ENCODE data around the gene ATXN3.

ATXN3 gene

DNA sequence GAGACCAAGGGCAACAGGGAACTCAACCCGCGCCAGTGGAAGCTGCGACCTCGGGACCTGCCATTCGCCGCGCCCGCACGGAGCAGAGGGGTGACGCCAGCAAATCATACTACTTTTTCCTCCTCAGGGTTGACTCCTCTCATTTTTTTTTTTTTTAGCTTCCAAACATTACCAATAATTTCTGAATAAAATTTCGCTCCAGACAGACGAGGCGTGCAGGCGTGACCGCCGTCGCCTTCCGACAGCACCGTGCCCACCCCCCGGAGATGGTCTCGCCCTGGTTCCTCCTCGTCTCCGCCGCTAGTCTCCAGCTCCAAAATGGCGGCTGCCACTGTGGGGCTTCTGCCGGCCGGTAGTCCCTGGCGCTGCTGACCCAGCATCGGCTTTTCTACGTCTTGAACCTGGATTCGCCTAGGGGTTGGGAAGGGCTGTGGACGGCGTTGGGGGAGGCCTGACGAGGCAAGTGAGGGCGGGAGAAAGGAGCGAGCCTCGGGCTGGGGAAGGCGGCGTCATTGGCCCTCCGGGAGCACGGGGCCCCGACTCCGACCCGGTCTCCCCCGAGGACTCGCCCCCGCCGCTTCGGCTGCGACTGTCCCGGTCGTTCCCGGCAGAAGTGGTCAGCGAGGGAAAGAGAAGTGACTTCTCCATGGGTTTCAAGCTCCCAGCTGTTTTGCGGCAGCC is 15.4 kb upstream of the ATXN3 start, which contains the start of the genes CPSF2 and NDUFB1:
TSS of gene CPSF2 (plus strand) at position 300 of the 681 bp plus-strand sequence. CDS start 9,016 bp downstream, outside the sequence.
TSS of gene NDUFB1 (minus strand) at position 37 of the 681 bp plus-strand sequence. CDS start 4,069 bp downstream, outside the sequence.
- H3K4me1 ChIP-seq (ENCODE audit: control insufficient read depth, insufficient read depth, low read length, poor library complexity, severe bottlenecking), result no peaks in the 10 kb centered on the region
- peaks cover 41% of the 10 kb centered on the region for H3K36me3 ChIP-seq (ENCODE audit: control insufficient read depth, insufficient read depth, low read length)
- 0% methylated on average over 39 to 50 of the region's 55 CpGs for WGBS, 2 experiments (ENCODE audit: insufficient coverage in 2 of 2)
- peak within 1 kb of the TSS; percentile 91 for H3K4me3 ChIP-seq (ENCODE audit: extremely low read depth, insufficient read depth, low read length, poor library complexity, severe bottlenecking)
- no peaks in the 10 kb centered on the region for H3K9me3 ChIP-seq (ENCODE audit: control insufficient read depth, low read length)
- peak within 1 kb of the TSS; percentile 99 for H3K27ac ChIP-seq (ENCODE audit: low read depth, low read length, severe bottlenecking)

DNA sequence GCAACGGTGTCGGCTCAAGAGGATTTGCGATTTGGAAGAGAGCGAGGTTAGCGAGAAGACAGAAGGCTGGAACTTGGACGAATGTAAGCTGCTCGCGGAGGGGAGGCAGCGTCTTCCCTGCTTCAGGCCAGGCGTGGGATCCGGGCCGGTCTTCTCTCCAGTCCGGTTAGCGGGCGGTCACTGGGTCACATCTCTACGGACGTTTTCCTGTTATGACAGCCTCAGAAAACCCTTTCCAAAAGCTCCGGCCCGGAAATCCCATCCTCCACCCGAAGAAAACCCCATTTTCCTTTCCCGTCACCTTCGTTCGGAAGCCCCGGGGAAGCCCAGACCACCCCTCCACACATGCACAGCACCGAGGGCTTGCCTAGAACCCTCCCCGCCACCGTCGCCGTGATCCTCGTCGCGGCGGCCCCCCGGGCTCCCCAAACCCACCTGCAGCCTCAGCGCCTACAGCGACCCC is 14.9 kb upstream of the ATXN3 start:
- peak overlapping the region; percentile 91 for H3K4me3 ChIP-seq (ENCODE audit: extremely low read depth, insufficient read depth, low read length, poor library complexity, severe bottlenecking)
- H3K27ac ChIP-seq (ENCODE audit: low read depth, low read length, severe bottlenecking), result peak overlapping the region; percentile 99
- H3K4me1 ChIP-seq (ENCODE audit: control insufficient read depth, insufficient read depth, low read length, poor library complexity, severe bottlenecking), result no peaks in the 10 kb centered on the region
- peaks cover 41% of the 10 kb centered on the region for H3K36me3 ChIP-seq (ENCODE audit: control insufficient read depth, insufficient read depth, low read length)
- no peaks in the 10 kb centered on the region for H3K9me3 ChIP-seq (ENCODE audit: control insufficient read depth, low read length)
- WGBS, 2 experiments (ENCODE audit: insufficient coverage in 2 of 2), result 0 to 1% methylated on average over 35 to 36 of the region's 36 CpGs

DNA sequence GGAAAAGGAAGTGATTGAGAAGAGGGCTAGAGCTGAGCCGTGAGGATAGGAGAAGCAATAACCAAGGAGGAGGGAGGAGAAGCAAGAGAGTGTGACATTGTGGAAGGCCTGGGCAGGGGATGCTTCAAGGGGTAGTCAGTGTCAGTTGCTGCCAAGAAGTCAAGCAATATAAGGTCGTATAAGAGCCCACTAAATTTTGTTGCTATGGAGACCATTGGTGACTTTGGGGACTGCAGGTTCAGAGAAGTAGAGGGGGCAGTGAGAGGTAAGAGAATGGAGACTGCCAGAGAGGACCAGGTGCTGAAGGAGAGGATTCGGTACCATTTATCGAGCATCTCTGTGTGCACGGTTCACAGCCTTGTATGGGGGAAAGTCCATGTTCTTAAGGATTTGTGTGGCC is 3.1 kb upstream of the ATXN3 start:
- no peaks in the 10 kb centered on the region for H3K9me3 ChIP-seq (ENCODE audit: control insufficient read depth, low read length)
- H3K4me1 ChIP-seq (ENCODE audit: control insufficient read depth, insufficient read depth, low read length, poor library complexity, severe bottlenecking), result no peaks in the 10 kb centered on the region
- H3K27ac ChIP-seq (ENCODE audit: low read depth, low read length, severe bottlenecking), result no peak overlapping the region
- H3K36me3 ChIP-seq (ENCODE audit: control insufficient read depth, insufficient read depth, low read length), result no peaks in the 10 kb centered on the region
- H3K4me3 ChIP-seq (ENCODE audit: extremely low read depth, insufficient read depth, low read length, poor library complexity, severe bottlenecking), result no peak overlapping the region
- 91 to 97% methylated on average over 4 to 5 of the region's 5 CpGs for WGBS, 2 experiments (ENCODE audit: insufficient coverage in 2 of 2)

DNA sequence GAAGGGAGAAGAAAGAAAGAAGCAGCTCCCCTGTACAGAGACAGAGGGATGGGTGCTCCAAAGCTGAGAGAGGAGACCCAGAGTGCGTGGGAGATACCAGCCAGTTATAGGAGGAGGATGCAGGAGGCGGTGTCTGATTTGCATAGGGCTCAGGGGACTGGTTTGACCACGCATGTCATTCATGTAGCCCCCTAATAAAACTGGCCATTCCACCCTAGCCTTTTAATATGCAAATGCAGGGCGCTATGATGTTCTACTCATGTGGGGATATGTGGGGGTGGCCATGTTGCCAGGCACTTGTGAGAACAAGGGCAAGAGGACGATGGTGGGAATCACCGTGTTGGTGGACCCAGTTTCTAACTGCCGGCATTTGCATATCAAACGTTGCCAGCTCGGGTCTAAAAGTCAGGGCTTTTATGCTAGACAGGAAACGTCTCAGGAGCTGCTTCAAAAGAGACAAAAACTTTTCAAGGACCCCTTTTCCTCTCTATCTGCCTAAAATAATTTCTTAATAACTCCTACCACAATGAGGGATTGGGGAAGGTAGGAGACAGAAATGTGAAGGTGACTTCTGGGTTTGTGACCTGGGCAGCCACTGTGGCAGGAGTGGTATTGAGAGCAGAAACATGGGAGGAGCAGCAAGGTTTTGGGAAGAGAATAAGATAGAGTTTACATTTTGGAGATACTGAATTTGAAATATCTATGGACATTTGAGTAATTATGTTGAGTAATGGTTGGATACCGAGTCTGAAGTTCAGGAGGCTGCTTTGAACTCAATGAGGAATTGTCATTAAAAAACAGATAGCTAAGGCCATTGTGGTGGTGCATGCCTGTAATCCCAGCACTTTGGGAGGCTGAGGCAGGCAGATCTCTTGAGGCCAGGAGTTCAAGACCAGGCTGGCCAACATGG is 2.2 kb upstream of the ATXN3 start:
- Histone ChIP-seq H3K9me3 (ENCODE audit: control insufficient read depth, low read length) (no peaks in the 10 kb centered on the region), H3K27ac (ENCODE audit: low read depth, low read length, severe bottlenecking) (peak overlapping the region; percentile 23), H3K36me3 (ENCODE audit: control insufficient read depth, insufficient read depth, low read length) (no peaks in the 10 kb centered on the region), H3K4me1 (ENCODE audit: control insufficient read depth, insufficient read depth, low read length, poor library complexity, severe bottlenecking) (no peaks in the 10 kb centered on the region), H3K4me3 (ENCODE audit: extremely low read depth, insufficient read depth, low read length, poor library complexity, severe bottlenecking) (no peak overlapping the region)
- WGBS, 2 experiments (ENCODE audit: insufficient coverage in 2 of 2), result 19 to 28% methylated on average over 7 of the region's 11 CpGs

DNA sequence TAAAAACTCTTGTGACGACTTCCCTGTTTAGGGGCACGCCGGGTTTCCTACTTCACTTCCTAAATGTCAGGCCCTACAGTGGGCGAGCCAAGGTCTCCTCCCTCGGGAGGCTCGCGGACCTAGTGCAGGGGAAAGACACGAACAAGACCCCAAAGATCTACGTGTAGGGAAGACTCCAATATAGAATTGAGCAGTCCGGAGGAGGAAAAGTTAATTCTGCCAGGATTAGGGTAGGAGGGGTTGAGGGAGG is 564 bp downstream of the ATXN3 start:
- no peaks in the 10 kb centered on the region for H3K9me3 ChIP-seq (ENCODE audit: control insufficient read depth, low read length)
- H3K27ac ChIP-seq (ENCODE audit: low read depth, low read length, severe bottlenecking), result peak overlapping the region; percentile 80
- no peaks in the 10 kb centered on the region for H3K4me1 ChIP-seq (ENCODE audit: control insufficient read depth, insufficient read depth, low read length, poor library complexity, severe bottlenecking)
- H3K36me3 ChIP-seq (ENCODE audit: control insufficient read depth, insufficient read depth, low read length), result no peaks in the 10 kb centered on the region
- H3K4me3 ChIP-seq (ENCODE audit: extremely low read depth, insufficient read depth, low read length, poor library complexity, severe bottlenecking), result peak overlapping the region; percentile 88
- WGBS, 2 experiments (ENCODE audit: insufficient coverage in 2 of 2), result 0 to 1% methylated on average over 7 to 10 of the region's 10 CpGs

DNA sequence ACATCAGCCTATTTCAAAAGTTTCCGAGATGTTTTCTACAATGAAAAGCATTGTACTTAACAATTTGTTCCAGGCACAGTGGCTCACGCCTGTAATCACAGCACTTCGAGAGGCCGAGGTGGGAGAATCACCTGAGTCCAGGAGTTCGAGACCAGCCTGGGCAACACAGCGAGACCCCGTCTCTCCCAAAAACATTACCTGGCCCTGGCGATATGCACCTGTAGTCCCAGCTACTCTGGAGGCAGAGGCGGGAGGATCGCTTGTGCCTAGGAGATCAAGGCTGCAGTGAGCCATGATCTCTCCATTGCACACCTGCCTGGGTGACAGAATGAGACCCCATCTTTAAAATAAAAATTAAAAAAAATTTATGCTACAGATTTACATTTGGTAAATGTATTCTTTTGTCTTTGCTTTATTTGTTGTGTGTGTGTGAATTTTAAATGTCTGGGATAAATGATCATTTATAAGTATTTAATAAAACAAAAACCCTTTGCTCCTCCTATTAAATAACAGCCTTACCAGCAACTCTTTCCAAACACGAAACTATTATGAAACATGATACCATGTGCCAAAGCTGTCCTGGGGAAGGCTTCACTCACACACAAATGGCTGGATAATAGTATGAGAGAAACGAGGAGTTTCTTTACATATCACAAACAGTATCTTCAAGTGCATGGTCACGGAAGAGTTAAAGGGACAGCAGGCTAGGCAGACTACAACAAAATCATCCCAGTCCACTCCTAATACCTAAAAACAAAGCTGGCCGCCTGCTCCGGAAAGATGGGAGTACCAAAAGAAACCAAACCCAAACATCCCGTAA is 1.1 kb downstream of the ATXN3 start:
- Histone ChIP-seq H3K36me3 (ENCODE audit: control insufficient read depth, insufficient read depth, low read length) (no peaks in the 10 kb centered on the region), H3K4me1 (ENCODE audit: control insufficient read depth, insufficient read depth, low read length, poor library complexity, severe bottlenecking) (no peaks in the 10 kb centered on the region), H3K4me3 (ENCODE audit: extremely low read depth, insufficient read depth, low read length, poor library complexity, severe bottlenecking) (peak overlapping the region; percentile 88), H3K27ac (ENCODE audit: low read depth, low read length, severe bottlenecking) (peak overlapping the region; percentile 80), H3K9me3 (ENCODE audit: control insufficient read depth, low read length) (no peaks in the 10 kb centered on the region)
- WGBS, 2 experiments (ENCODE audit: insufficient coverage in 2 of 2), result 60 to 73% methylated on average over 11 to 12 of the region's 16 CpGs

DNA sequence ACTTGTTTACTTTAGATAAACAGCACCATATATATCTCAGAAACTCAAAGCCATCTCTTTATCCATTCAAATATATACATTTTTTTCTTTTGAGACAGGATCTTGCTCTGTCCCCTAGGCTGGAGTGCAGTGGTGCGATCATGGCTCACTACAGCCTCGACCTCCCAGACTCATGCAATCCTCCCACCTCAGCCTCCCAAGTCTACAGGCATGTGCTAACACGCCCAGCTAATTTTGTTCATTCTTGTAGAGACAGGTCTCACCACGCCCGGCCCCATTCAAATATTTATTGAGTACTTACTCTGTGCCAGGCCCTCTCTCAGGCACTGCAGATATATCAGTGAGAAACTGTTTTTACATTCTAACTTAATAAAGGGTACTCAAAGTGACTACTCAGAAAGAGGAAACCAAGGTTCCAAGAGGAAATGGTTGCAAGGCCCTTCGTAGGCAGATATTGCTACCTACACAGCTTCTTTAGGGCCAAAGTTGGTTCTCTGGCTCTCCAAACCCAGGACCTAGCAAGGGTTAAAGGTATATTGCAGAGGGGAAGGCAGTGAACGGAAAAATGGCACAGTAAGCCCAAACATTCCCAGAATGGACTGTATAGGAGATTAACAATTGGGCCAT is 2.9 kb downstream of the ATXN3 start:
- H3K4me3 ChIP-seq (ENCODE audit: extremely low read depth, insufficient read depth, low read length, poor library complexity, severe bottlenecking), result no peak overlapping the region
- no peak overlapping the region for H3K27ac ChIP-seq (ENCODE audit: low read depth, low read length, severe bottlenecking)
- 95 to 100% methylated on average over 3 to 7 of the region's 7 CpGs for WGBS, 2 experiments (ENCODE audit: insufficient coverage in 2 of 2)
- H3K36me3 ChIP-seq (ENCODE audit: control insufficient read depth, insufficient read depth, low read length), result no peaks in the 10 kb centered on the region
- no peaks in the 10 kb centered on the region for H3K9me3 ChIP-seq (ENCODE audit: control insufficient read depth, low read length)
- H3K4me1 ChIP-seq (ENCODE audit: control insufficient read depth, insufficient read depth, low read length, poor library complexity, severe bottlenecking), result no peaks in the 10 kb centered on the region

DNA sequence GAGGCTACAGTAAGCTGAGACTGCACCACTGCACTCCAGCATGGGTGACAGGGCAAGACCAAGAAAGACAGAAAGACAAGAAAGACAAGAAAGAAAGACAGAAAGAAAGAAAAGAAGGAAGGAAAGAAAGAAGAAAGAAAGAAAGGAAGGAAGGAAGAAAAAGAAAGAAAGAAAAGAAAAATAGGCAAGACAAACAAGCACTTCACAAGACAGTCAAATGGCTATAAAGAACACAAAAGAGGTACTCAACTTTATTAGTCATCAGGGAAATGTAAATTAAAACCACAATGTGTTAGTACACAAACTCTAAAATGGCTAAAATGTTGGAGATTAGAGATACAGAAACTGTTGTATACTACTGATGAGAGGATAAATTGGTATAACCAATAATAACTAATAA is 6.6 kb downstream of the ATXN3 start:
- H3K27ac ChIP-seq (ENCODE audit: low read depth, low read length, severe bottlenecking), result no peak overlapping the region
- H3K4me3 ChIP-seq (ENCODE audit: extremely low read depth, insufficient read depth, low read length, poor library complexity, severe bottlenecking), result no peak overlapping the region
- H3K9me3 ChIP-seq (ENCODE audit: control insufficient read depth, low read length), result no peaks in the 10 kb centered on the region
- peaks cover 14% of the 10 kb centered on the region for H3K36me3 ChIP-seq (ENCODE audit: control insufficient read depth, insufficient read depth, low read length)
- no peaks in the 10 kb centered on the region for H3K4me1 ChIP-seq (ENCODE audit: control insufficient read depth, insufficient read depth, low read length, poor library complexity, severe bottlenecking)

DNA sequence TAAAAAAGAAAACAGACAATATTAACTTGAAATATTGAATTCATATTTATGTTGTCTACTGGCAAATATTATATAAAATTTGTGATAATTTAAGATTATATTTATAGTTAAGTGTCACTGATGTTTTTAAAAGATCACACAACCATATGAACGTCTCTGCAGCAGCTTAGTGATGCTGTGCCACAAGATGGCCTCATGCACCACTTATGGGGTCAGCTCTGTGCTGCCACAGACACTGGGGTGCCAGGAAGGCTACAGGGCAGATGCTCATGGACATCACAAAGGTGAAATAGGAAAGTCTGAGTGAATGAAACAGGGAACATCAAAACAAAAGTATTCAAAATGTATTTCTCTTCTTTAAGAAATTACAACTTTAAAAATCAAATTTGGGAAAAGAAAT is 13.1 kb downstream of the ATXN3 start:
- Histone ChIP-seq H3K4me1 (ENCODE audit: control insufficient read depth, insufficient read depth, low read length, poor library complexity, severe bottlenecking) (no peaks in the 10 kb centered on the region), H3K9me3 (ENCODE audit: control insufficient read depth, low read length) (no peaks in the 10 kb centered on the region), H3K36me3 (ENCODE audit: control insufficient read depth, insufficient read depth, low read length) (peaks cover 55% of the 10 kb centered on the region), H3K4me3 (ENCODE audit: extremely low read depth, insufficient read depth, low read length, poor library complexity, severe bottlenecking) (no peak overlapping the region), H3K27ac (ENCODE audit: low read depth, low read length, severe bottlenecking) (no peak overlapping the region)
- WGBS, 2 experiments (ENCODE audit: insufficient coverage in 2 of 2), result no CpG with 5 or more reads among the region's 1 CpG

DNA sequence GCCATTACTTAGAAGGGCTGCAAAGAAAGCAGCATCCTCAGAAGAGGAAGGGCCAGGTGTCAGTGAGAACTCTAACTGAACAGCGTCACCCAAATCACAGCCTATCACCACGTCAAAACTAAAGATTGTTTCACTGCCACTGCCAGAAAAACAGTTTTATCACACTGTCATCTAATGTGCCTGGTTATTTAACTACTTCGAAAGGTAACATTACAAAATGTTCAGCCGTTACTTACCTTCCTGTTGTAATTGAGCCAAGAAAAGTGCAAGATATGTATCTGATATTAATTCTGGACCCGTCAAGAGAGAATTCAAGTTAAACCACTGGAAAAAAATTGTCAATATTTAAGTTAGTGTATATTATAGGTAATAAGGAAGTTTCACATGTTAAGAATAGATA is 17.9 kb downstream of the ATXN3 start:
- Histone ChIP-seq H3K4me1 (ENCODE audit: control insufficient read depth, insufficient read depth, low read length, poor library complexity, severe bottlenecking) (no peaks in the 10 kb centered on the region), H3K9me3 (ENCODE audit: control insufficient read depth, low read length) (no peaks in the 10 kb centered on the region), H3K4me3 (ENCODE audit: extremely low read depth, insufficient read depth, low read length, poor library complexity, severe bottlenecking) (no peak overlapping the region), H3K27ac (ENCODE audit: low read depth, low read length, severe bottlenecking) (no peak overlapping the region), H3K36me3 (ENCODE audit: control insufficient read depth, insufficient read depth, low read length) (peaks cover 73% of the 10 kb centered on the region)
- 92 to 95% methylated on average over 2 of the region's 5 CpGs for WGBS, 2 experiments (ENCODE audit: insufficient coverage in 2 of 2)

Measured in mesodermal cell (in vitro differentiated cells).